ENCODE results near the gene GIT1. TPM values are rescaled to one million over a fixed set of nuclear protein-coding genes. Genes with fewer than 3 reads are reported as not detected.

Gene GIT1
- total RNA-seq, 1 donor from 2014 or later = 9.4 TPM

GRCh38 chr17:29616300-29617048 is 27.0 kb upstream of the GIT1 start:
- ATAC-seq = no peak
- no peak for DNase-seq (ENCODE audit: low spot score)

DNA sequence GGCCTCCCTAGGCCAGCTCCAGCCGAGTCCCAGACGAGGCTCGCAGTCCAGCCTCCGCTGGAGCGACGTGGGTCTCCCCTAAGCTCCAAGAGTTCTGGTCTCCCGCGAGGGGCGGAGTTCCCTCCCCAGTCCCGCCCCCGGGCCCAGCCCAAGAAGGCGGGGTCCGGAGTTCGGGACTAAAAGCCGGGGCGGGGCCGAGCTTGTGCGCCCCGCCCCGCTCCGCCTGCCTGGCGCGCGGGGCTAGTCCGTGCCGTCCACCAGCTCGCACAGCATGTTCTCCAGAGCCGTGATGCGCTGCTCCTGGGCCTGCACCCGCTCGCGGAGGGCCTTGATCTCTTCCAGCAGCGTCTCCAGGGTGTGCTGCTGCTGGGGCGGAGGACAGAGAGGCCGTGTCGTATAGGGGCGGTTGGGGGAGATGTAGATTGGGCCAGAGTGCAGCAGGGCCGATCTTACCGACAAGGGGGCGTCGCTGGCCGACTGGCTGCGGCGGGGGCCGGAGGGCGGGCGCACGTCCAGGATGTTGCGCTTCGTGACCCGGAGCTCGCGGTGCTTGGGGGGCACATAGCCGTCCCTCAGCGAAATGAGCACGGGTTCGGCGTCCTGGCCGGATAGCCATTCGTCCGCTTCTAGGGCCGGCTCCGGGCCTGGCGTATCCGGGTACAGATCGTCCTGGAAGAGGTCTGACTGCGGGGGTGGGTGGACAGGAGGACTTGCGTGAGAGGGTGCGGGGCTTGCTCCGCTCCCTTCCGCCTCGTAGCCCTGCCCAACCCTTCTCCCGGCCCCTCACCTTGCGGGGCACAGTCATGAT is 26.2 kb upstream of the GIT1 start:
- peak; percentile 85 for DNase-seq (ENCODE audit: low spot score)
- ATAC-seq = peak; percentile 76

DNA sequence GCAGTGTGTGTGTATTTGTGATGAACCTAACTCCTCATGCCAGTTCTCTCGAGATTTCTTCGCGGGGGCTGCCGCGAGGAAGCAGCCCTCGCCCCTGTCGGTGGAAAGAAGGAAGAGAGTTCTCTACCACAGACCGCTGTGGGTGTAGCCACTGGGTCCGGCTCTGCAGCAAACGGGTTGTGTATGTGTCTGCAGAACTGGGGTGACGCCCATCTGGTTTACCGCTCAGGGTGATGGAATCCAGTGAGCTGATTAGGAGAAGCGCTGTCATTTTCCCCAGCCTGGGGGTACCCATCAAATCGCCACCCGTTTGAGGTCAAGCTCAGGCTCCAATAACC is 25.6 kb upstream of the GIT1 start:
- DNase-seq (ENCODE audit: low spot score) (no peak), ATAC-seq (no peak)

DNA sequence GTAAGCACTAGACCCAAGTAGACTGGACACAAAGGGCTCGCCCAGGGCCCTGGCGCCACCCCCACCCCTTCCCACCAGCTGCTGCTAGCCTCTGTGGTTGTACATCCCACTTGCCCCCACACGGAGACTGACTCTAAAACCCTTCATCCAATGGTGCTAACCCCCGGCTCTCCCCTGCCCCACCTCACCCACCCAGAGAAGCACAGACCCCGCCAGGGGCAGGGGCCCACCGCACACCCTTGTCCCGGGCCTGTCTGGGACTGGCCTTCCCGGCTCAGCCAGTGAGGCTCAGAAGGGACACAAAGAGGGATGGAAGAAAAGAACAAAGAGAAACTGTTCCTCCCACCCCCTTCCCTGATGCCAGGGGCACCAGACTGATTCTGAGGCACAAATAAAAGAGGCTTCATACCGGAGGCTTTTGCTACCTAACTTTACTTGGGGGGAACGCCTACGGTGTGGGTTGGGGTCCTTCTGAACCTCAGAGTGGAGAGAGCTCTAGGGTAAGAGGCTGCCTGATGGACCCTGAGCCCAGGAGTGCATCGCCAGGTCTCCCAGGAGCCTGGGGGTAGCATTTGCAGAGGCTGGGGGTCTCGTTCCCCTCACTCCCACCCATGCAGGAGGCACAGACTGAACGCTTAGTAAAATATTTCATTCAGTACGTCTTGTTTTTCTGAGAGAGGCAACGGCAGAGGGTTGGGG is 25.1 kb upstream of the GIT1 start:
- DNase-seq (ENCODE audit: low spot score) (no peak), ATAC-seq (no peak)

GRCh38 chr17:29613856-29614255 is 24.4 kb upstream of the GIT1 start:
- DNase-seq (ENCODE audit: low spot score) = no peak

DNA sequence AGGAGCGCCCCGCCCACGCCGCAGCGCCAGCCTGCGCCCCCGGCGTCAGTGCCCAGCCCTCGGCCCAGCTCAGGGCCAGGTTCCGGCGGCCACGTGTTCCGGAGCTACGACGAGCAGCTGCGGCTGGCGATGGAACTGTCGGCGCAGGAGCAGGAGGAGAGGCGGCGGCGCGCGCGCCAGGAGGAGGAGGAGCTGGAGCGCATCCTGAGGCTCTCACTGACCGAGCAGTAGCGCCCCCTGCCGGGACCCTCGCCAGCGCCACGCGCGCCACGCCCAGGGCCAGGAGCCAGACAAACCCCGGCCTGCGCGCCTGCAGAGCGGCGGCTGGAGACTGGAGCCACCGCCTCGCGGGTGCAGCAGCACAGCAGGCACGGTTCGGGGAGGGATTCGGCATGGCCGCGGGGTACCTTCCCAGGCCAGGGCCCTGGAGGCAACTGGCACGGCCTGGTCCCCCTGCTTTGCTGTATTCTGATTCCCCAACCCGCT is 23.9 kb upstream of the GIT1 start:
- DNase-seq (ENCODE audit: low spot score) = peak; percentile 88
- ATAC-seq = peak; percentile 62

More at GRCh38 chr17:29613856-29614255, 24.4 kb upstream of the GIT1 start:
- no peak for ATAC-seq

- DNase-seq (ENCODE audit: low spot score) (no peak), ATAC-seq (no peak)
These were observed 23.2 kb upstream of the GIT1 start for GRCh38 chr17:29612404-29613280.

DNA sequence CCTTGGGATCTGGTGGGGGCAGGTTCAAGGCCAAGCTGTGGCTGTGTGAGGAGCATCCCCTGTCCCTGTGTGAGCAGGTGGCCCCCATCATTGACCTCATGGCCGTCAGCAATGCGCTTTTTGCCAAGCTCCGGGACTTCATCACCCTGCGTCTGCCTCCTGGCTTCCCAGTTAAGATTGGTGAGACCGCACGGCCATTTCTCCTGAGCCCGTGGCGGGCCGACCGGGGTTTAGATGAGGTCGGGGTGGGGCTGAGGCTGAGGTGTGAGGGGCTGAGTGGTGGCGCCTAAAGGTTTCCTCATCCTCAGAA is 22.6 kb upstream of the GIT1 start:
- ATAC-seq = no peak
- DNase-seq (ENCODE audit: low spot score) = no peak

- no peak for ATAC-seq
- DNase-seq (ENCODE audit: low spot score) = no peak
These were observed 22.1 kb upstream of the GIT1 start for GRCh38 chr17:29611351-29612093.

GRCh38 chr17:29610395-29610794 is 20.9 kb upstream of the GIT1 start:
- ATAC-seq = no peak
- no peak for DNase-seq (ENCODE audit: low spot score)

- no peak for ATAC-seq
These were observed 19.5 kb upstream of the GIT1 start for GRCh38 chr17:29608986-29609385.

DNA sequence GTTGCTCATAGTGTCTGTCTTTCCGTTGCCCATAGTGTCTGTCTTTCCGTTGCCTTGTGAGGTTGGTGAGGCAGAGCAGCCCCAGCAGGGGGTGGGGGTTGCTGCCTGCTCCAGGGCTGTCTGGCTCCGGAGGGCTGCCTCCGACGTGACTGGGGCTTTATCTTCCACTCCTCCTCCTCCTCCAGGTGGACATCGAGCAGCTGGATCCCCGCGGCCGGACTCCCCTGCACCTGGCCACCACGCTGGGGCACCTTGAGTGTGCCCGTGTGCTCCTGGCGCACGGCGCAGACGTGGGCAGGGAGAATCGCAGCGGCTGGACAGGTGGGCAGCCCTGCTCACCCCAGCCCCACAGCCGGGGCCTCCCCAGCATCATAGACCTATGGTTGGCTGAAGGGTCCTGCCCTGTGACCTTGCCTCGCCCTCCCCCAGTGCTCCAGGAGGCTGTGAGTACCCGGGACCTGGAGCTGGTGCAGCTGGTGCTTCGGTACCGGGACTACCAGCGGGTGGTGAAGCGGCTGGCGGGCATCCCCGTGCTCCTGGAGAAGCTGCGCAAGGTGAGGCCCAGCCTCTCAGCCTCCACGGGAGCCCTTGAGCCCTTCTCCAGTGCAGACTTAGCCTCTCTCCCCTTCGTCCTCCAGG is 18.2 kb upstream of the GIT1 start:
- DNase-seq (ENCODE audit: low spot score) = no peak

More at GRCh38 chr17:29608986-29609385, 19.5 kb upstream of the GIT1 start:
- no peak for DNase-seq (ENCODE audit: low spot score)

GRCh38 chr17:29603109-29603674 is 13.7 kb upstream of the GIT1 start:
- DNase-seq (ENCODE audit: low spot score) = no peak
- no peak for ATAC-seq

More for the DNA sequence above, 18.2 kb upstream of the GIT1 start:
- no peak for ATAC-seq

DNA sequence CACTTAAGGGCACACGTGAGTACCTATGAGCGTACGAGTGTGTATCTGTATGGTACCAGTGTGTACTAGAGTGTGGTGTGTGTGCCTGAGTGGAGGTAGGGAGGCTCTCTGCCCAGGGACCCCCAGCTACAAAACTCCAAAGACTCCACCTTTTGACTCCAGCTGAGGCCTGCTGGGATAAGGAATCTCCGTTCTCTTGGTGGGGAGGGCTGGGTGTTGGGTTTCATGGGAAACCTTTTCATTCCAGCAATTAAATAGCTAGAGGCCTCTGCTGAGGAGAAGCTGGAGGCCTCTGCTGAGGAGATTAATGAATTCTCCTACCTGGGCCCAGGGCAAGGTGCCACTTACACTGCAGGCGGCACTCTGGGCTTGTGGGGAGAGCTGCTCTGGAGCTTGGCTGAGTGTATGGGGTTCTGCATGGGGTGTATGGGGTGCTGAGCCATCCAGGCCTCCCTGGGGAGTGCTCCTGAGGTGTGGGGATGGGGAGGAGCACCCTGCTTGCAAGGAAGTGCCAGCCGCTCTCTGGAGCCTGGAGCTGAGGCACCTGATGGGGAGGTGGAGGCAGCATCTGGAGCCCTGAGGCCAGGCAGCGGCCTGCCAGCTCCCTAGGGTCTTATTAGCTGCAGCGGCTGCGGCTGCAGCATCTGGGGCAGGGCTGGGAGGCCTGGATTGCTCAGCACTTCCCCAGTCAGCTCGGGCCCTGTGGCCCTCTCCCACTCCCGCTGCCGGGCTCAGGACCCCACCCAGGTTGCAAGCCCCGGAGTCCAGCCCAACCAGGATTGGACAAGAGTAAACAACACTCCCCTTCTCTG is 8.1 kb upstream of the GIT1 start:
- ATAC-seq = no peak
- no peak for DNase-seq (ENCODE audit: low spot score)

DNA sequence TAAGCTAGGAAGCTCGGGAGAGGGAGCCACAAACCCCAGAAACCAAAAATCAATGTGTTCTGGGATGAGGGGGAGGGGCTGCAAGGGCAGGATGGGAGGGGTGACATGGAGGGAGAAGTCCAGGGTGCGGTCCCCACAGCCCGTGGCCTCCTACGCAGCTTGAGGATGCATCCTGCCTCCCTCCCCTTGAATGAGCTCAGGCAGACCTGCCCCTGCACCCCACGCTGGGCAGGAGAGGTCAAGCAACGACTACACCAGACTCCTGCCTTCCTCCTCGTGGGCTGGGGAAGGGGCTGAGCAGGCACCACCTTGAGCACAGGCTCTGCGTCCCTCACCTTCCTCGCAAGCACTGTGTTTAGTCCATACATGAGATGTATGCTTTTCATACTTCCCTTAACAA is 7.4 kb upstream of the GIT1 start:
- no peak for DNase-seq (ENCODE audit: low spot score)
- no peak for ATAC-seq

- ATAC-seq (no peak), DNase-seq (ENCODE audit: low spot score) (no peak)
These were observed 6.7 kb upstream of the GIT1 start for GRCh38 chr17:29595943-29596774.
